A172 (cell line): ENCODE results near the gene AMBRA1. TPM values are rescaled to one million over a fixed set of nuclear protein-coding genes. Genes with fewer than 3 reads are reported as not detected.
A peak's percentile ranks its signal among the peaks of the same experiment; 100 is the strongest.
"Not testable (repeated sequence)": the region's sequence is repeated elsewhere in the genome, so short reads cannot be mapped to it uniquely, and the experiment has no call there.

ENCODE experiments used
- DNase-seq: peaks from one replicate; pipeline ENCODE4 v3.0.0-alpha.2; 2015; ENCODE audit warnings: low spot score
- total RNA-seq: library from RNA; depleted of rRNA; stranded (reverse); fragments of >200 nt; shearing (Covaris generic); gene quantifications from 2 replicates; pipeline ENCODE4 v1.2.3, GENCODE V29; 2014

The AMBRA1 gene
- total RNA-seq, 1 experiment from 2014 or later: 44.3 TPM

DNA sequence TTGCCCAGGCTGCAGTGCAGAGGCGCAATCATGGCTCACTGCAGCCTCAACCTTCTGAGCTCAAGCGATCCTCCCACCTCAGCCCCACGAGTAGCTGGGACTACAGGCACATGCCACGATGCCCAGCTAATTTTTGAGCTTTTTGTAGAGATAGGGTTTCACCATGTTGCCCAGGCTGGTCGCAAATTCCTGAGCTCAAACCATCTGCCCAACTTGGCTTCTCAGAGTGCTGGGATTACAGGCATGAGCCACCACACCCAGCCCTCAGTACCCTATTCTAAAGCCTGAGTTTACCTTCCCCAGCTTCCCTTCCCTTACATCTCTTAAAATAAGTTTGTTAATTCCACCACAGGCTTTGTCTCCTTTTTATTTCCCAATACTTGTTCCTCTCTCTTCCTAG, 59.1 kb downstream of the AMBRA1 start:
- no peak for DNase-seq

DNA sequence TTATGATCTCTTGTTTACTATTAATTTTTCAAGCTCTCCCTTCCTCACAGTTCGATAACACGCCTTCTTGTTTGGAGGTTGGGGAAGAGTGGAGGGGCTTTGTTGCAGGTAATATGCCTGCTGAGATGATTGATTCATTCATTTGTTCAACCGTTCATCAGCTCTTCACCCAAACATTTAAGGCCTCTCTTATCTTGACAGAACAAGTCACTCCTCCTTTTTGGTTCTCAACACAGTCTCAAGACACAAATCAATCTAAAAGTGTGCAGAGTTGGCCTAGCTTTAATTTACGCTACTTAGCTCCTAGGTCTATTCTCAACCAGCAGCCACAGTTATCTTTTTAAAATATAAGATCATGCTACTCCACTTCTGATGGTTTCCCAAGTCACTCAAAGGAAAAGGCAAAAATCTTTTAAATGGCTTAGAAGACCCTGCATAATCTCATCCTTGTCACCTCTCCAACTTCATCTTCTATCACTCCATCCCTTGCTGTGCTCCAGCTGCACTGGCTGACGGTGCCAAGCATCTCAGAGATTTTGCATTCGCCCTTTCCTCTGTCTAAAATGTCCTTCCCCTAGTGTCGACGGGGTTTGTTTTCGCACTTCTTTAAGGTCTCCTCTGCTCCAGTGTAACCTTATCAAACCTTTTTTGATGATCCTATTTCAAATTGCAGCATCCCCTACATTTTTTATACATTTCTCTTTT, 60.3 kb downstream of the AMBRA1 start:
- no peak for DNase-seq

DNA sequence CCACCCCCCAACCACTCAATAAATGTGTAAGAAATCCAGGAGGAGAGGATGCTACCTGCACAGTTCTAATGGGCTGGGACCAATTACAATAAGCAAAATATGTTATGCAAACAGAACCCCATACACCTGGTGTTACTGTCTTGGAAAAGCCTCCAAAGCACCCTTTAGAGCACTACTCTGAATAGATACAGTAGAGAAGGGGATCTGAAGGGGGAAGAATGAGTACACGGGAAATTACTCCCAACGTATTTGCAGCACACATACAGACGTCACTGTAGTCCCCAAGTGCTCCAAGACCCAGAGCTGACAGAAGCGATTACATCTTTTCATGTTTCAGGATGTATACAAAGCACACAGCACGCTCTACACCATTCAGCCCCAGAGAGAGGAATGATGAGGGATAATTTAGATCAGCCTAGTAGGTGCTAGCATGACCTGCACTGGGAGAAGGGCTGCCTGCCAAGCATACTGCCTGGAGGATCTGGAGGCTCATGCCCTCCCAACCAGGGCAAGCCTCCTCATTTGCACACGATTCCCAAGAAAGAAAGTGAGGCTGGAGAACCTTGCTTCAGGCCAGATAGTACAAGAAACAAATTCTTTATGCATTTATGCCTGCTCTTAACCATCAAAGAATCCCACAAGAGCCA, 63.8 kb downstream of the AMBRA1 start:
- no peak for DNase-seq

DNA sequence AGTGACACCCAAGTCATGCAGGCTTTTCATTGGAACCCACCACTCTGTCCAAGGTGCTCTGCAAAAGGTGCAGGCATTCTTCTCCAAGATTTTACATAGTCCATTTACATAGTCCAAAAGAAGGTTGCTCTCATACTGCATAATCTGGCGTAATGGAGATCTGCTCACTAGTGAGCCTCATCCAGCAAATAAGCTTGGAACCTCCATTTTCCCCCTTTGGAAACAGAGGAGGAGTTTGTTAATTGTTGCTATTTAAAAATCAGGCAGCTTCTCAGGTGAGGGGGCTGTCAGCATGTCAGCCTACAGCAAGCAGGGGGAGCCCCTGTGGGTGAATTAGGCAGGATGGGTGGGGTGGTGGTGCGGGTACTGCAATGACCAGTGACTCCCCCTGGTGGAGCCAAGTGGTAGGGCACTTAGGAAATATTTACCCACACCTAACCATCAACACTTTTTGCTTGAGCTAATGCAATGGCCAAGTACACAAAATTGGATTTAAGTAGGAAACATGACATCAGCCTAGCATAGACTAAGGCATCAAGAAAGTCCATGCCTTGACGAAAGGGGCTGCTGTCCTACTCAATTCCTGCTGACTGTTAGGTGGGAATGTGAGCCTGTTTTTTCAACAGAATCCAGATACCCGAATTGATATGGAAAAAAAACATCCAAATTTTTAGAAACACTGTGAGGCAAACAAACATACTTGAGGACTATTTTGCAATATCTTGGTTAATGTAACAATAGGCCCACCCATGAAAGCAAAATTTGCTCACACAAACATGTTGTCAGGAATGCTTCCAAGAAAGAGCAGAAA, 64.5 kb downstream of the AMBRA1 start:
- DNase-seq: peak; percentile 75

DNA sequence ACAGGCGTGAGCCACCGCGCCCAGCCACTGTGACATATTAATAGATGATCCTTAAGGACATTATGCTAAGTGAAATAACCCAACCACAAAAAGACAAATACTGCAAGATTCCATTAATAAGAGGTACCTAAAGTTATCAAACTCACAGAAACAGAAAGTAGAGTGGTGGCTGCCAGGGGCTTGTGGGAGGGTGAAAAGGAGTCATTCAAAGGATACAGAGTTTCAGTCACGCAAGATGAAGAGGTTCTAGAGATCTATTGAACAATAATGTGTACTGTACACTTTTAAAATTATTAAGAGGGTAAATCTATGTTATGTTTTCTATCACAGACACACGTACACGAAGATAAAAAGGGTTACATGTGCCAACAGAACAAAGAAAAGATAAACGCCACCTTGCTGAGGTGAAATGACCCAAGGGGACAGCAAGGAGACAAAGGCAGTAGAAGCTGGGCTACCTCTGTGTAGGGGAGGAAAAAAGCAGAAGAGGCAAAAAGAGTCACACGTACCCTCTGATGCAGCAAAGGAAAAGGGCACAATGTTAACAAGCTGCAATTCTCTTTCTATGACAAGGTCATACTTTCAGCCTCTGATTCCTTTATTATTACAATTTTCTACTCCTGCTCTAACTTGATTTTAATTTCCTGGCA, 65.3 kb downstream of the AMBRA1 start:
- no peak for DNase-seq

DNA sequence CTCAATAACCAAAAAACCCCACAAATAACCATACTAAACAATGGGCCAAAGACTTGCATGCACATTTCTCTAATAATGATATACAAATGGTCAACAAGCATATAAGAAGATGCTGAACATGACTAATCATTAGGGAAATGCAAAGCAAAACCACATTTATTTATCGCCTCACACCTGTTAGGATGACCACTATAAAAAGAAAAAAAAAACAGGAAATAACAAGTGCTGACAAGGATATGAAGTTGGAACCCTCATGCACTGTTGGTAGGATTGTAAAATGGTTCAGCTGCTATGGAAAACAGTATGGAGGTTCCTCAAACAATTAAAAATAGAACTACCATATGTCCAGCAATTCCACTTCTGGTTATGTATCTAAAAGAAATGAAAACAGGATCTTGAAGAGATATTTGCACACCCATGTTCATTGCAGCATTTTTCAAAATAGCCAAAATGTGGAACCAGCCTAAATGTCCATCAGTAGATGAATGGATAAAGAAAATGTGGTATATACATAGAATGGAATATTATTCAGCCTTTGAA, 66.2 kb downstream of the AMBRA1 start:
- no peak for DNase-seq

DNA sequence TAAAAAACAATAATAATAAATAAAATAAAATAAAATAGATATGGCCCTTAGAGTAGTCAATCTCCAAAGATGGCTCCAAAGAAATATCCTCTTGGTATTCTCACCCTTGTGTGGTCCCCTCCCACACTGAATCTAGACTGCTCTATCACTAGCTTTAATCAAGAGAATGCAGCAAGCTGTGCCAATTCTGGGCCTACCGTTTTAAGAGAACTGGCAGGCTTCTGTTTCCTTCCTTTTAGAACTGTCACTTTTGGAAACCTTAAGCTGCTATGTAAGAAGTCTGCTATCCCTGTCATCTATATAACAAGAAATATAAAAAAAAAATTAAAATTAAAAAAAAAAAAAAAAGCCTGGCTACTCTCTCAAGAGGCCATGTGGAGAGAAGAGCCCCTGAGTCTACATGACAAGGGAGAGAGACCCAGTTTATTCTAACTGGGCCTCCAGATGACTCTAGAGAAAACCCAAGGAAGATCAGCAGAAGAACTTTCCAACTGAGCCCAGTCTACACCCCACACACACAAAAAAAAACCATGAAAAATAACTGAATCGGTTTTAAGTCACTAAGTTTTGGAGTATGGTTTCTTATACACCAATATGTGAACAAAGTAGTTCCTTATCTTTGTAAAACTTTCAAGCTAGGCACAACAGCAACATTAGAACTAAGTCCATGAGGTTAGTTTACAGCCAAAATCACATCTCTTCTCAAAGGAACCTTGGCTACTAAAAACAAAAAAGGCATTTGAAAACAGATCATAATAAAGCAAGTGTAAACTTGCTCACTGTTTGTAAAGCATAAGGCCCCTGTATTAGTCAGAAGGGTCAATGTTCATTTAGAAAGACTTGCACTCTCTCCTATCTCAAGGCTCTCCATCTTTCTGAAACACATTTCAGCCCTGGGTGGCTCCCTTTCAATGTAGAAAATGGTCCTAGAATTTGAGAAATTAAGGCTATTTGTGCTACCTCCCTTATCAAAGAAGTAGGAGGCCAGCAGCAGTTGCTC, 67.3 kb downstream of the AMBRA1 start:
- no peak for DNase-seq

DNA sequence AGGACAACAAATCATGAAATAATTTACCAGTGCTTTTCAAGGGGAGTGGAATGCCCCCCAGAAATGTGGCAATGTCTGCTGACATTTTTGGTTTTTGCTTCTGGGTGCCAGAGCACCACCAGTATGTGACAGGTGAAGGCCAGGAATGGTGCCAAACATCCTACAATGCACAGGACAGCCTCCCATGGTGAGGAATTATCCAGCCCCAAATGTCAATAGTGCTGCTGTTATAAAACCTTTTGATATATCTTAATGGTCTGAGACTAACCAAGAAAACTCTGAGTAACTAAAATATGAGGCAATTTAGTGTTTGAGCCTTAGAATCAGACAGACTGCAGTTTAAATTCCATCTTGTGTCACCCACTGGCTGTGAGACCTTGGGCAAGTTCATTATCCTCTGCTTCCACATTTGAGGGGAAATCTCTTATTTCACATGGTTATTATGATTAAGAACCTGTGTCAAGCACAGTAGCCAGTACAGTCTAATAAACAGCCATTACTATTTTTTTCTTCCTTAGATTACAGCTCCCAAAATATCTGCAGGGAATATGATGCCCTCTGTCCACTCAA, 69.5 kb downstream of the AMBRA1 start:
- no peak for DNase-seq

DNA sequence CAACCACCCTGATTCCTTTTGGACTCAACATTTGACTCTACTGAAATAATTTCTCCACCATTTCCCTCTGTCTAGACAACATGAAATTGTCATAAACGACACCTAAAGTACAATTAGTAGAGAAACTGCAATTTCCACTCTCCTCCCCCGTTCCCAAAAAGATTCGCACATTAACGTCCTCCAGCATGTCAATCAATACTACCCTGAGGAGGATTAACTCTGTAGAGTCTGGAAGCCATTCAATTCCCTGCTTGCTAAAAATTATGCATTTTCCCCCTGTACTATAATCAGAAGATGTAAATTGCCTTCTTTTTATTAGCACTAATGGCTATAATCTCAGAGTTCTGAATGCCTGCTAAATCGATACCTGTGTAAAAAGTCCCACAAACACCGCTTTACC, 70.5 kb downstream of the AMBRA1 start:
- no peak for DNase-seq

DNA sequence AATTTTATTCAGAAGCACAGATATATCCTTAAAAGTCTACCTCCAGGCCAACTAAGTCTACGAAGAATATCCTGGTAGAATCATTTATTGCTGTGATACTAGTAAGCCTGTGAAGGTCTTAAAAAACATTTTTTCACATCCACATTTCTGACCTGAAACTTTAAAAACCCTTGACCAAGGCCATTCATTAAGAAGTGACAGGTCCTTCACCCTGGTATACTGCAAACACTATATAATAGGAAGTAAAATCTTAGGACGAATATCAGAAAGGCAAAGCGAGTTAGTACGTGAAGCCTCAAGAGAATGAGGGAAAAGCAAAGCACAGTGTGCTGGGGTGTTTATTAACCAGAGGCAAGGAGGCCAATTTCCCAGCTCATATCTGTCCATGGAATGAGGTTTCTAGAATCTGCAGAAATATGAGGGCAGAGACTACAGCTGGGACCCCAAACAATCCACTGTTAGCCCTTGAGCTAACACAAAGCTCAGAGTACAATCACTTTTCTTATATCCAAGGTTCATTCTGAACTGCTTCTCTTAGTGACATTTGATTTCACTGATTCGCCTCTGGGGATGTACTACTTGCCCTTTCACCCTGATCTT, 71.0 kb downstream of the AMBRA1 start:
- DNase-seq: no peak

DNA sequence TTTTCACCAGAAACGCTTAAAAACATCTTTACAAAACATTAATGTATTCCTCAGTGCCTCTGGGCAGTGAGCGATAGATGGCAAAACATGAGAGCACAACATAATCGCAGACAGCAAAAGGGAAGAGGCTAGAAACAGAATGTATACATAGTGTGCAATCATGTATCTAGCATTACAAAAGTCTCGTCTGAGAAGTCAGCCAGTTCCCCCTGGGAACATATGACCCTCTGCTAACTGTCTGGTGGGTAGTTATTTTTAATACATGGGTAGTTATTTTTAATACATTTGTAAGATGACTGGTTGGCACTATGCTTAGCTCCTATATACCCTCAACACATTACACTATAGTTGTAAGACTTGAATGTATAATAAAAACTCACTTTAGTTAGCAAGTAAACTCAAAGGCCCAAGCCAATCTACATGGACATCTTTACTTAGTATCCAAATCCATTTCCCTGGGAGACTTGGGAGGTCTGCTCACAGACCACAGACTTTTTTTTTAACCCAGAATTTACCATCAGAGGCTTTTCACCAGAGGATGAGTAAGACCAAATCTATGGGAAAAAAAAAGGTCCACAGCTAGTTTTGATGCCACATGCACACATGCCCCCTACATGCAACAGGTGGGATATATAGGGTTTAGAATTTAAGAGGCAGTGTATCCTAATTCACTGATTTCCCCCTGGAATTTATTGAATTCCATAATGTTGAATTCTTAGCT, 71.7 kb downstream of the AMBRA1 start:
- peak; percentile 42 for DNase-seq

DNA sequence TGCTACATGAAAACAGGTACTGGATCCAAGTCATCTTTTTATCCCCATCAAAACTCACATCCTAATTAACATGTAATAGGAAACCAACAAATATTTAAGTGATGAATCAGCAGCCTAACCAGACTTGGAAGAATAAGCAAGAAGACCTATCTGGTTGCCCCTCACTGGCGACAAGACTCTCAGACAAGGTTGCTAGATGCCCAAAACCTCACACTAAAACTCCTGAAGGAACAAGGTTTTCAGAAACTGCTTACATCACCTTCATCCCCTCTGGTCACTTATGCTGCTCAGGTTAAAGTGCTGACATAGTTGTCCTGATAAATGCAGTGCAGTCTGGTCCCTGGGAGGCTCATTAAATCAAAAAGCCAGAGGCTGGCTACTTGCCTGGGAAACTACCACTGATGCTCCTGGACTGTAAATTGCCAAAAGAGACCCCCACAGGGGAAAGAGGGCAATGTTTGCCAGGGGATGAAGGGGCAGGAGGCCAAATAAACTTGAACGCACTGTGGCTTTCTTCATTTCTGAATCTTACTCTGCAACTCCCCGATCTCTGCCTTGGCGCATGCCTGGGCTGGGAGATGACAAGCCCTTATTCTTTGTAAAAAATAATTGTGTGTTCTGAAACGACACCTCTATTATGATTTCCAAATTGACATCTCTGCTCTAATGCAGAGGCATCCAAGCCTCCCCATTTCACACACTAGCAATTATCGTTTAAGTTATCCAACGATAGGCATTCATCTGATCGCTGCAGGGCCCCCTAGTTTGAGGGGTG, 72.7 kb downstream of the AMBRA1 start:
- DNase-seq: peak; percentile 86

DNA sequence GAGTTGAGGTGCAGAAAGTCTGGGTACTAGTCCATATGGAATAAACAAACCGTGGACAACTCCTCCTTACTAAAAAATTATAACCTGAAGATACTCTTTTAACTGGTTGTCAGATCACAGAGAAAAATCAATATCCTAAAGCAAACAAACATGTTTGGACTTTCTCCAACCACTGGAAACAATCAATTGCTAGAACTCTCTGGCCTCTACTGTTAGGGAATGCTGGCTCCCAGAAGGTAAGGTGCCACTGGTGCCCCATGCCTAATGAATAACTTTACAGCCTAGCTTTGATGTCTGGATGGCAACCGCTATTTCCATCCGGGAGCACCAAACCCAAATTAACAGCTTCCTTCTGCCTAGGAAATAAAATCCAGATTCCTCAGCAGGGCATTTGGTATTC, 74.5 kb downstream of the AMBRA1 start:
- DNase-seq: no peak

DNA sequence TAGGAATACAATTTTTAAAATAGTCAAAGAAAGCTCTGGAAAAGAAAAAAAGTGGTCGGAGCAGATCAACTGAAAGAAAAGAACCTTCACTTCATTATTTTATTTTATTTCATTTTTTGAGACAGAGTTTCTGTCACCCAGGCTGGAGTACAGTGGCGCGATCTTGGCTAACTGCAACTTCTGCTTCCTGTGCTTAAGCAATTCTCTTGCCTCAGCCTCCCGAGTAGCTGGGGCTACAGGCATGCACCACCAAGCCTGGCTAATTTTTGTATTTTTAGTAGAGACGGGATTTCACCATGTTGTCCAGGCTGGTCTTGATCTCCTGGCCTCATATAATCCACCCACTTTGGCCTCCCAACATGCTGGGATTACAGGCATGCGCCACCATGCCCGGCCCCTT, 74.9 kb downstream of the AMBRA1 start:
- not testable (repeated sequence) for DNase-seq

DNA sequence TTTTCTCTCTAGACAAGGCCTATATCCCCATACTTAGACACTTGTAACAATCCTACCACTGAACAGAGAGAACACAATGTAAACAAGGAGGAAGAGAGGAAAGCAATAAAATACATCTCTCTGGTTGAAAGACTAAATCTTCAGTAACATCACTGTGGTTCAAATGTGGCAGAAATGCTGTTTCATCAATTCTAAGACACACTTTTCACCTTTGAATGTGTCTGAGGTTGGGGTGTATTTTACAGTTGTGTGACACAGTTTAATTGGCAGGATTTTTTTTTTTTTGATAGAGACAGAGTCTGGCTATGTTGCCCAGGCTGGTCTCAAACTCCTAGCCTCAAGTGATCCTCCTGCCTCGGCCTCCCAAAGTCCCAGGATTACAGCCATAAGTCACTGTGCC, 79.5 kb downstream of the AMBRA1 start:
- DNase-seq: no peak

DNA sequence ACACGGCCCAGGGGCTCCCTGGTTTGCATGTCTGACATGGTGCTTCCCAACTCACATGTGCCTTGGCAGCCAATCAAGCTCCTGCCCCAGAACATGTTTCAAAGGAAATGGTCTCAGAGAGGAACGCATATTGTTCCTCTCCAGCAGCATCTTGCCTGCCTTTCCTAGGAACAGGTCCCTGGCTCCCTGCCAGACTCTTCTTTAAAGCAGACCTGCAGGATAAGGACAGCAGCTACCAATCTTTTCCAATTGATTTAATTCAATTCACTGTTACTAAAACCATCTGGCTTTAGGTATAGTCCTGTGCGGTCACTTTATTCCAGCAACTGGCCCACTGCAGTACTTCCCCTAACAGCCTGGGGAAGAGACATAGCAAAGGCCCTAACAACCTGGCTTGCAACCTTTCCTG, 79.9 kb downstream of the AMBRA1 start:
- no peak for DNase-seq

DNA sequence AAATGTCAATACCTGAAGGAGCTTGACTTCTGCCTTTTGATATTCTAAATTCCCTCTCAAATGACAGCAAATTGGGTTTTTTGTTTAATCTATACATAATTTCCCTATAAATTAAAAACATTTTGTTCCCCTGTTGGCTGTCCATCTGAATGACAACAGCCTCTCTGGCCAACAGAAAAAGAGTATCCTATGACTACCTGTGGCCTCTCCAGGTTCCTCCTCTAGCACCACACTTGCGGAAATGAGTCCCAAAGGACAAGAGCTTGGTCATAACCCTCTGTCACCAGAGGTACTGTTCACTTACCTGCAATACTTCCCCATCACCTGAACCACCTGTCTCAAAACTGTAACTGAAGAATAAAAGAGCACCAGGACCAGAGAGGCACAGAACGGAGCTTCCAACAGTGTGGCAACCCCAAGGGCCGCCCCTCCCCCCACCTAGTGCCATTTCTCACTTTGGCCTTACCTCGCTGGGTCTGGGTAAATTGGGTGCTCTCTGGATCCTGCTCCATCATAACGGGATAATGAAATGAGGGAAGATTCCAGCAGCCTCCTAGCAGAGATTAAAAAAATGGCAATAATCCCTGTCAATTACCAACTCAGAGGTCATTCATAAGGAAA, 81.5 kb downstream of the AMBRA1 start:
- no peak for DNase-seq

DNA sequence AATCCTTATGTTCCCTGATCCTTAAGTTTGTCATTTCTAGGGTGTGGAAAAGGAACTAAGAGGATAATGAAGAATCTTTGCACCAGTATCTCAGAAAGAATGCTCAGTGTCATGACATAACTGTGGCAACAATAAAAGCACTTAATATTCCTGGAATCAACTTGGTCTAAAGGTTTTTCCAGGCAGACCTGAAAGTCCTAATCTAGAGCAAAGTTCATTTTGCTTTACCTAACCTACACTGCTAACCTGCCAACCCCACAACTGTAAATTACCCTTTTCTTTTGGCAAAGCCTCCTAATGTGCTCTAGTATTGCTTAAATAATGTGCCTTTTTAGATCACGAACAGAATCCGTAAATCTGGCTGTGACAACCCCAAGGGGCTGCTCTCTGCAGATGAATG, 82.5 kb downstream of the AMBRA1 start:
- DNase-seq: no peak
